ENCODE measurements around the gene GNA15.
"Not testable (repeated sequence)": the region's sequence is repeated elsewhere in the genome, so short reads cannot be mapped to it uniquely, and the experiment has no call there.

The GNA15 gene, protein sequence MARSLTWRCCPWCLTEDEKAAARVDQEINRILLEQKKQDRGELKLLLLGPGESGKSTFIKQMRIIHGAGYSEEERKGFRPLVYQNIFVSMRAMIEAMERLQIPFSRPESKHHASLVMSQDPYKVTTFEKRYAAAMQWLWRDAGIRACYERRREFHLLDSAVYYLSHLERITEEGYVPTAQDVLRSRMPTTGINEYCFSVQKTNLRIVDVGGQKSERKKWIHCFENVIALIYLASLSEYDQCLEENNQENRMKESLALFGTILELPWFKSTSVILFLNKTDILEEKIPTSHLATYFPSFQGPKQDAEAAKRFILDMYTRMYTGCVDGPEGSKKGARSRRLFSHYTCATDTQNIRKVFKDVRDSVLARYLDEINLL

DNA sequence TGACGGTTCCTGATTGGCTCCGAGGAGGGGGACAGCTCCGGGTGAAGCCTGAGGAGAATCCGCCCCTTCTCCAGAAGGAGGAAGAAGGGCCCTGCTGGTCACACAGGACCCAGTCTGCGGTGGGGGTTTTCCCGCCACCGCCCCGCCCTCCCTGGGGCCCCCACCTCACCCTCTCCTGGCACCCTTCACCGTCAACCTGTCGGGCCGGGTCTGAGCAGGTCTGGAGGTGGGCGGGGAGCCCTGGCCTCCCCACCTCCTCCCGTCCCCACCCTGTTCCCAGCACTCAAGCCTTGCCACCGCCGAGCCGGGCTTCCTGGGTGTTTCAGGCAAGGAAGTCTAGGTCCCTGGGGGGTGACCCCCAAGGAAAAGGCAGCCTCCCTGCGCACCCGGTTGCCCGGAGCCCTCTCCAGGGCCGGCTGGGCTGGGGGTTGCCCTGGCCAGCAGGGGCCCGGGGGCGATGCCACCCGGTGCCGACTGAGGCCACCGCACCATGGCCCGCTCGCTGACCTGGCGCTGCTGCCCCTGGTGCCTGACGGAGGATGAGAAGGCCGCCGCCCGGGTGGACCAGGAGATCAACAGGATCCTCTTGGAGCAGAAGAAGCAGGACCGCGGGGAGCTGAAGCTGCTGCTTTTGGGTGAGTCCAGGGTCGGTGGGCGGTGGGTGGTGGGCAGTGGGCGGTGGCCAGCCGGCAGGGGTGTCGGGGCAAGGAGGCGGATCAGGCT lies at the start of gene GNA15:
GNA15 (plus strand) TSS at position 73 of the 723 bp plus-strand sequence; CDS start at position 491, 418 bp downstream.
- no peak for TF ChIP-seq EZH2phosphoT487 (conservative IDR thresholded peaks at IDR 0.05; ENCODE audit: low read length)
- TF ChIP-seq, protein P1, sequence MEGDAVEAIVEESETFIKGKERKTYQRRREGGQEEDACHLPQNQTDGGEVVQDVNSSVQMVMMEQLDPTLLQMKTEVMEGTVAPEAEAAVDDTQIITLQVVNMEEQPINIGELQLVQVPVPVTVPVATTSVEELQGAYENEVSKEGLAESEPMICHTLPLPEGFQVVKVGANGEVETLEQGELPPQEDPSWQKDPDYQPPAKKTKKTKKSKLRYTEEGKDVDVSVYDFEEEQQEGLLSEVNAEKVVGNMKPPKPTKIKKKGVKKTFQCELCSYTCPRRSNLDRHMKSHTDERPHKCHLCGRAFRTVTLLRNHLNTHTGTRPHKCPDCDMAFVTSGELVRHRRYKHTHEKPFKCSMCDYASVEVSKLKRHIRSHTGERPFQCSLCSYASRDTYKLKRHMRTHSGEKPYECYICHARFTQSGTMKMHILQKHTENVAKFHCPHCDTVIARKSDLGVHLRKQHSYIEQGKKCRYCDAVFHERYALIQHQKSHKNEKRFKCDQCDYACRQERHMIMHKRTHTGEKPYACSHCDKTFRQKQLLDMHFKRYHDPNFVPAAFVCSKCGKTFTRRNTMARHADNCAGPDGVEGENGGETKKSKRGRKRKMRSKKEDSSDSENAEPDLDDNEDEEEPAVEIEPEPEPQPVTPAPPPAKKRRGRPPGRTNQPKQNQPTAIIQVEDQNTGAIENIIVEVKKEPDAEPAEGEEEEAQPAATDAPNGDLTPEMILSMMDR (IDR thresholded peaks at IDR 0.05; ENCODE audit: insufficient read depth, low read length, poor library complexity, severe bottlenecking): no peak
- H3K9me3 ChIP-seq (ENCODE audit: insufficient read depth, low read length): no peaks in the 10 kb centered on the region
- H4K20me1 ChIP-seq (ENCODE audit: low read depth, low read length): no peaks in the 10 kb centered on the region
- no peak within 1 kb of the TSS for H2AFZ ChIP-seq (ENCODE audit: low read depth, low read length, severe bottlenecking)
- H3K9me2 ChIP-seq (replicated peaks; ENCODE audit: insufficient read depth, low read length): no peaks in the 10 kb centered on the region
- no peaks in the 10 kb centered on the region for H3K27me3 ChIP-seq (ENCODE audit: low read length)
- H3K36me3 ChIP-seq (ENCODE audit: low read length): no peaks in the 10 kb centered on the region
- no peaks in the 10 kb centered on the region for H3K79me2 ChIP-seq (ENCODE audit: insufficient read depth, low read length)
- H3K9ac ChIP-seq (ENCODE audit: low read length): no peak within 1 kb of the TSS
- H3K27ac ChIP-seq (ENCODE audit: low read depth, low read length): no peak within 1 kb of the TSS
- no peaks in the 10 kb centered on the region for H3F3A ChIP-seq (ENCODE audit: insufficient read depth)
- H3K4me3 ChIP-seq (ENCODE audit: insufficient read depth, low read length, poor library complexity, severe bottlenecking): no peak within 1 kb of the TSS
- H3K4me2 ChIP-seq (ENCODE audit: low read depth, low read length, poor library complexity, severe bottlenecking): no peak within 1 kb of the TSS

DNA sequence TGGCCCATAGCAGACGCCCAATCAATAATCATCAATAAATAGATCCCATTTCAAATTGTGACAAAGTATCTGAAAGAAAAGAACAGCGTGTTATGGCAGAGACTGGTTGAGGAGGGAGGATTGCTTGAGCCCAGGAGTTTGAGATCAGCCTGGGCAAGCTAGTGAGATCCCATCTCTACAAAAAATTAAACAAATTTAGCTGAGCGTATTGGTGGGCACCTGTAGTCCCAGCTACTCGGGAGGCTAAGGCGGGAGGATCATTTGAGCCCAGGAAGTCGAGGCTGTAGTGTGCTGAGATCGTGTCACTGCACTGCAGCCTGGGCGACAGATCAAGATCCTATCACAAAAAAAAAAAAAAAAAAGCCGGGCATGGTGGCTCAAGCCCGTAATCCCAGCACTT lies 48.1 kb upstream of the GNA15 start:
- H3K9ac ChIP-seq (ENCODE audit: low read length): no peak overlapping the region
- no peak overlapping the region for H3K4me2 ChIP-seq (ENCODE audit: low read depth, low read length, poor library complexity, severe bottlenecking)
- H3K9me3 ChIP-seq (ENCODE audit: insufficient read depth, low read length): no peaks in the 10 kb centered on the region
- H3F3A ChIP-seq (ENCODE audit: insufficient read depth): no peaks in the 10 kb centered on the region
- no peaks in the 10 kb centered on the region for H3K27me3 ChIP-seq (ENCODE audit: low read length)
- no peak for TF ChIP-seq EZH2phosphoT487 (conservative IDR thresholded peaks at IDR 0.05; ENCODE audit: low read length)
- TF ChIP-seq, protein P1 (IDR thresholded peaks at IDR 0.05; ENCODE audit: insufficient read depth, low read length, poor library complexity, severe bottlenecking): no peak
- no peaks in the 10 kb centered on the region for H3K36me3 ChIP-seq (ENCODE audit: low read length)
- H3K79me2 ChIP-seq (ENCODE audit: insufficient read depth, low read length): no peaks in the 10 kb centered on the region
- no peak overlapping the region for H3K4me3 ChIP-seq (ENCODE audit: insufficient read depth, low read length, poor library complexity, severe bottlenecking)
- no peaks in the 10 kb centered on the region for H3K9me2 ChIP-seq (replicated peaks; ENCODE audit: insufficient read depth, low read length)
- H2AFZ ChIP-seq (ENCODE audit: low read depth, low read length, severe bottlenecking): no peak overlapping the region
- no peaks in the 10 kb centered on the region for H4K20me1 ChIP-seq (ENCODE audit: low read depth, low read length)
- no peak overlapping the region for H3K27ac ChIP-seq (ENCODE audit: low read depth, low read length)

DNA sequence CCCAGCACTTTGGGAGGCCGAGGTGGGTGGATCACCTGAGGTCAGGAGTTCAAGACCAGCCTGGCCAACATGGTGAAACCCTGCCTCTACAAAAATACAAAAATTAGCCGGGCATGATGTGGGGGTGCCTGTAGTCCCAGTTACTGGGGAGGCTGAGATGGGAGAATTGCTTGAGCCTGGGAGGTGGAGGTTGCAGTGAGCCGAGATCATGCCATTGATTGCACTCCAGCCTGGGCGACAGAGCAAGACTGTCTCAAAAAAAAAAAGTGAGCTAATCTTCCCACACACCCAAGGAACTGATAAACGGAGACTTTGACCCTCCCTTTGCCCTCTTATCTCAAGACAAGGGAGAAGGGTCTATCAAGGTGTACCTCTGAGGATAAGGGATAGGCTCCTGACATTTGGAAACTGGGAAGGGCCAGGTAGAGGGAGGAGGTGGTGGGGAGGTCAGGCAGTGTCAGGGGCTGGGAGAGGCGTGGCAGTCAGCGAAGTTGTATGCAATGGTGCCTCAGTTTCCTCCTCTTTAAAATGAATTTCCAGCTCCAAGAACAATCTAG lies 46.5 kb upstream of the GNA15 start:
- H3K9me2 ChIP-seq (replicated peaks; ENCODE audit: insufficient read depth, low read length); H3K27me3 ChIP-seq (ENCODE audit: low read length); H3K9me3 ChIP-seq (ENCODE audit: insufficient read depth, low read length); H2AFZ ChIP-seq (ENCODE audit: low read depth, low read length, severe bottlenecking); H3F3A ChIP-seq (ENCODE audit: insufficient read depth); H3K4me2 ChIP-seq (ENCODE audit: low read depth, low read length, poor library complexity, severe bottlenecking); H3K4me3 ChIP-seq (ENCODE audit: insufficient read depth, low read length, poor library complexity, severe bottlenecking); H3K36me3 ChIP-seq (ENCODE audit: low read length); H3K79me2 ChIP-seq (ENCODE audit: insufficient read depth, low read length); H3K27ac ChIP-seq (ENCODE audit: low read depth, low read length); H3K9ac ChIP-seq (ENCODE audit: low read length); H4K20me1 ChIP-seq (ENCODE audit: low read depth, low read length): not testable (repeated sequence)
